HepG2 (cell line): ENCODE results near the gene ARL14EP. TPM values are rescaled to one million over a fixed set of nuclear protein-coding genes. Genes with fewer than 3 reads are reported as not detected.

Experiments used
- ATF3 ChIP-seq: sonication (generic); formaldehyde crosslinking; IDR thresholded peaks from 2 replicates; pipeline ENCODE4 v1.4.0; 2020; ENCODE audit warnings: missing genetic modification reagents
- BRD4 ChIP-seq: sonication (generic); formaldehyde crosslinking; IDR thresholded peaks from 2 replicates; pipeline ENCODE4 v1.4.0; 2020; ENCODE audit warnings: missing genetic modification reagents
- DMAP1 ChIP-seq: IDR thresholded peaks from 2 replicates; pipeline ENCODE4 v1.6.1; 2016
- IKZF5 ChIP-seq: IDR thresholded peaks from 2 replicates; pipeline ENCODE4 v1.6.1; 2018; ENCODE audit warnings: missing genetic modification reagents, mild to moderate bottlenecking, missing compliant biosample characterization
- IRF2 ChIP-seq: IDR thresholded peaks from 2 replicates; pipeline ENCODE4 v1.6.1; 2018; ENCODE audit warnings: missing genetic modification reagents, missing compliant biosample characterization
- KLF16 ChIP-seq, 2 experiments: sonication (generic) in 1 of 2; formaldehyde crosslinking in 1 of 2; IDR thresholded peaks; 2 replicates each; pipeline versions ENCODE4 v1.6.1 to v1.8.0; 2016 to 2023; ENCODE audit warnings: missing genetic modification reagents in 2 of 2, missing compliant biosample characterization in 1 of 2
- MTF1 ChIP-seq: sonication (generic); formaldehyde crosslinking; IDR thresholded peaks from 2 replicates; pipeline ENCODE4 v1.5.0; 2020; ENCODE audit warnings: missing genetic modification reagents
- PREB ChIP-seq: sonication (generic); formaldehyde crosslinking; IDR thresholded peaks from 2 replicates; pipeline ENCODE4 v1.4.0; 2020; ENCODE audit warnings: missing genetic modification reagents
- RBAK ChIP-seq: sonication (generic); formaldehyde crosslinking; IDR thresholded peaks from 2 replicates; pipeline ENCODE4 v1.5.1; 2020; ENCODE audit warnings: mild to moderate bottlenecking, missing genetic modification reagents
- SIX4 ChIP-seq: sonication (generic); formaldehyde crosslinking; IDR thresholded peaks from 2 replicates; pipeline ENCODE4 v1.4.0; 2020; ENCODE audit warnings: missing genetic modification reagents
- TBL1XR1 ChIP-seq: fragments of 150-350 bp; IDR thresholded peaks from 2 replicates; pipeline ENCODE4 v1.6.1; 2014; ENCODE audit warnings: borderline replicate concordance, low read length; ENCODE audit not compliant: partially characterized antibody
- TEAD3 ChIP-seq: optimal IDR thresholded peaks from 2 replicates; pipeline ENCODE3; 2016; ENCODE audit warnings: borderline replicate concordance
- TFAP4 ChIP-seq: sonication (generic); IDR thresholded peaks from 2 replicates; pipeline ENCODE4 v1.6.1; 2016; ENCODE audit warnings: low read depth, borderline replicate concordance
- TFDP2 ChIP-seq: sonication (generic); formaldehyde crosslinking; IDR thresholded peaks from 2 replicates; pipeline ENCODE4 v1.4.0; 2020; ENCODE audit warnings: missing genetic modification reagents
- THAP7 ChIP-seq: sonication (generic); formaldehyde crosslinking; IDR thresholded peaks from 2 replicates; pipeline ENCODE4 v1.8.1; 2023; ENCODE audit warnings: mild to moderate bottlenecking, missing genetic modification reagents
- ZNF317 ChIP-seq: sonication (generic); formaldehyde crosslinking; IDR thresholded peaks from 2 replicates; pipeline ENCODE4 v1.5.0; 2020; ENCODE audit warnings: mild to moderate bottlenecking, missing genetic modification reagents
- ZNF431 ChIP-seq: sonication (generic); formaldehyde crosslinking; IDR thresholded peaks from 2 replicates; pipeline ENCODE4 v1.9.0; 2022; ENCODE audit warnings: missing genetic modification reagents, low read depth, mild to moderate bottlenecking, borderline replicate concordance
- ZNF503 ChIP-seq: sonication (generic); formaldehyde crosslinking; IDR thresholded peaks from 2 replicates; pipeline ENCODE4 v1.4.0; 2020; ENCODE audit warnings: missing genetic modification reagents
- ZNF816 ChIP-seq: sonication (generic); formaldehyde crosslinking; IDR thresholded peaks from 2 replicates; pipeline ENCODE4 v1.8.0; 2022; ENCODE audit warnings: missing genetic modification reagents, mild to moderate bottlenecking, borderline replicate concordance
- polyA plus RNA-seq, 8 experiments: library from polyadenylated mRNA; depleted of rRNA in 3 of 8; stranded (reverse) in 7 of 8; unstranded in 1 of 8; fragments of >200 nt; fragmentation: Illumina TruSeq in 4 of 8; extraction: Trizol in 4 of 8; gene quantifications; 2 replicates each; pipeline versions ENCODE4 v1.2.1 to v1.2.3, GENCODE V29; 2011 to 2016; ENCODE audit warnings: low read depth in 4 of 8, missing spikeins in 1 of 8, mixed read lengths in 1 of 8; ENCODE audit not compliant: insufficient read depth in 1 of 8
- total RNA-seq, 5 experiments: library from RNA; depleted of rRNA; stranded (reverse); fragments of >200 nt; fragmentation: Illumina TruSeq; extraction: Trizol; gene quantifications; 2 replicates each; pipeline ENCODE4 v1.2.3, GENCODE V29; 2016; ENCODE audit warnings: low read depth in 1 of 5

ARL14EP gene
- total and polyA plus RNA-seq, 2 of the 13 experiments (the other 11 are each of a cell fraction or from before 2014, with no cell fraction given) = 9.8 to 15.4 TPM

- TF ChIP-seq ZNF503 = no peak
- TF ChIP-seq IRF2 (CRISPR knock-in tag) = peak; percentile 96
- TF ChIP-seq TBL1XR1 = peak; percentile 84
- no peak; the same call in 1 of the 2 replicates for TF ChIP-seq BRD4 (CRISPR knock-in tag)
- peak; percentile 16; the same call in 1 of the 2 replicates for TF ChIP-seq TFAP4
- 0 out of 2 replicates have a peak, but pooled peaks have one; percentile 41 for TF ChIP-seq PREB (CRISPR knock-in tag)
- peak in 1 of 2 experiments; percentile 93; a peak in 2 of 4 replicates for TF ChIP-seq KLF16 (CRISPR knock-in tag; IDR thresholded peaks at IDR 0.05)
- TF ChIP-seq DMAP1 (CRISPR knock-in tag) = peak; percentile 87
- TF ChIP-seq MTF1 (CRISPR knock-in tag) = no peak; the same call in 1 of the 2 replicates
- peak; percentile 87; the same call in 1 of the 2 replicates for TF ChIP-seq IKZF5 (CRISPR knock-in tag)
- peak; percentile 57 for TF ChIP-seq TEAD3 (CRISPR knock-in tag)
- TF ChIP-seq ZNF317 (CRISPR knock-in tag) = peak; percentile 29; the same call in 1 of the 2 replicates
- no peak for TF ChIP-seq ZNF816 (CRISPR knock-in tag)
- TF ChIP-seq THAP7 (CRISPR knock-in tag) = peak; percentile 80
- TF ChIP-seq ATF3 (CRISPR knock-in tag) = no peak; the same call in none of the 2 replicates
- TF ChIP-seq ZNF431 (CRISPR knock-in tag) = peak; percentile 71; the same call in 1 of the 2 replicates
- TF ChIP-seq TFDP2 (CRISPR knock-in tag) = peak; percentile 91
- no peak for TF ChIP-seq SIX4 (CRISPR knock-in tag)
- TF ChIP-seq RBAK (CRISPR knock-in tag) = no peak
Measured at GRCh38 chr11:30322826-30323710, at the start of gene ARL14EP (continued).
